HEK293 (cell line): ENCODE data around the gene VPS13D.

Source experiments
- ZNF530 ChIP-seq: fragments of 450-650 bp; formaldehyde crosslinking; IDR thresholded peaks from 2 replicates; pipeline ENCODE4 v1.5.1; 2016; ENCODE audit warnings: low read depth, missing biosample characterization, missing genetic modification characterization
- ZNF660 ChIP-seq: fragments of 450-650 bp; IDR thresholded peaks from 2 replicates; pipeline ENCODE4 v1.5.1; 2018; ENCODE audit warnings: missing biosample characterization, mild to moderate bottlenecking, missing genetic modification characterization
- ZNF670 ChIP-seq: fragments of 450-650 bp; formaldehyde crosslinking; IDR thresholded peaks from 2 replicates; pipeline ENCODE4 v1.5.1; 2016; ENCODE audit warnings: missing biosample characterization, missing genetic modification characterization, low read depth
- TF ChIP-seq, protein P1 (sequence below): fragments of 450-650 bp; formaldehyde crosslinking; IDR thresholded peaks from 2 replicates; pipeline ENCODE4 v1.5.1; 2016; ENCODE audit warnings: missing biosample characterization, missing genetic modification characterization

GRCh38 chr1:12447307-12447706 lies 217.5 kb downstream of the VPS13D start:
- TF ChIP-seq, protein P1, sequence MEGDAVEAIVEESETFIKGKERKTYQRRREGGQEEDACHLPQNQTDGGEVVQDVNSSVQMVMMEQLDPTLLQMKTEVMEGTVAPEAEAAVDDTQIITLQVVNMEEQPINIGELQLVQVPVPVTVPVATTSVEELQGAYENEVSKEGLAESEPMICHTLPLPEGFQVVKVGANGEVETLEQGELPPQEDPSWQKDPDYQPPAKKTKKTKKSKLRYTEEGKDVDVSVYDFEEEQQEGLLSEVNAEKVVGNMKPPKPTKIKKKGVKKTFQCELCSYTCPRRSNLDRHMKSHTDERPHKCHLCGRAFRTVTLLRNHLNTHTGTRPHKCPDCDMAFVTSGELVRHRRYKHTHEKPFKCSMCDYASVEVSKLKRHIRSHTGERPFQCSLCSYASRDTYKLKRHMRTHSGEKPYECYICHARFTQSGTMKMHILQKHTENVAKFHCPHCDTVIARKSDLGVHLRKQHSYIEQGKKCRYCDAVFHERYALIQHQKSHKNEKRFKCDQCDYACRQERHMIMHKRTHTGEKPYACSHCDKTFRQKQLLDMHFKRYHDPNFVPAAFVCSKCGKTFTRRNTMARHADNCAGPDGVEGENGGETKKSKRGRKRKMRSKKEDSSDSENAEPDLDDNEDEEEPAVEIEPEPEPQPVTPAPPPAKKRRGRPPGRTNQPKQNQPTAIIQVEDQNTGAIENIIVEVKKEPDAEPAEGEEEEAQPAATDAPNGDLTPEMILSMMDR (tag by site-specific recombination), result no peak
- TF ChIP-seq ZNF670 (tag by site-specific recombination) (no peak), ZNF660 (tag by site-specific recombination) (no peak), ZNF530 (tag by site-specific recombination) (no peak)
